OCI-LY7 (cell line): Measurements from ENCODE around the gene SND1. TPM values are rescaled to one million over a fixed set of nuclear protein-coding genes. Genes with fewer than 3 reads are reported as not detected.
A peak's percentile ranks its signal among the peaks of the same experiment; 100 is the strongest.

ENCODE experiments used
- BruUV-seq: library from RNA; stranded (reverse); fragments of 400-500 nt; replicated peaks from 2 replicates; lab custom pipeline; 2021; lab: Mats Ljungman, UMichigan
- CTCF ChIA-PET: fragments of 300-600 bp; sonication (Branson Sonifier 250); formaldehyde crosslinking; loops from one replicate; lab custom pipeline; 2022; ENCODE audit warnings: antibody characterized with exemption; ENCODE audit not compliant: unreplicated experiment; lab: Charles Lee
- POLR2A ChIA-PET: fragments of 300-600 bp; sonication (Branson Sonifier 250); formaldehyde crosslinking; loops from one replicate; lab custom pipeline; 2022; ENCODE audit warnings: antibody characterized with exemption; lab: Charles Lee
- DNase-seq: peaks from one replicate; pipeline ENCODE4 v3.0.0-alpha.2; 2015; ENCODE audit warnings: low spot score
- H2AFZ ChIP-seq: fragments of 200-600 bp; sonication (generic), shearing (Covaris generic); 2 replicates; pipeline ENCODE4 v1.6.1; 2014; ENCODE audit warnings: mild to moderate bottlenecking, antibody characterized with exemption, low read length, moderate library complexity
- H3K27ac ChIP-seq: fragments of 200-600 bp; sonication (generic); 2 replicates; pipeline ENCODE4 v1.5.1; 2014; ENCODE audit warnings: mixed run types, low read depth, mild to moderate bottlenecking, moderate library complexity, low read length, inconsistent platforms; ENCODE audit not compliant: poor library complexity, severe bottlenecking
- H3K36me3 ChIP-seq: fragments of 200-600 bp; sonication (generic); 2 replicates; pipeline ENCODE4 v1.6.1; 2014; ENCODE audit warnings: mild to moderate bottlenecking, antibody characterized with exemption, low read length, moderate library complexity, mixed read lengths; ENCODE audit not compliant: insufficient read depth
- H3K4me1 ChIP-seq: fragments of 200-600 bp; sonication (generic); 2 replicates; pipeline ENCODE4 v1.5.1; 2014; ENCODE audit warnings: mild to moderate bottlenecking, low read length; ENCODE audit not compliant: insufficient read depth, poor library complexity, severe bottlenecking
- H3K4me2 ChIP-seq: fragments of 200-600 bp; sonication (generic); 2 replicates; pipeline ENCODE4 v1.6.1; 2014; ENCODE audit warnings: mild to moderate bottlenecking, low read length
- H3K4me3 ChIP-seq: fragments of 200-600 bp; sonication (generic); 2 replicates; pipeline ENCODE4 v1.5.1; 2014; ENCODE audit warnings: mild to moderate bottlenecking, low read depth, low read length; ENCODE audit not compliant: poor library complexity, severe bottlenecking
- H3K79me2 ChIP-seq: fragments of 200-600 bp; sonication (generic); 2 replicates; pipeline ENCODE4 v1.6.1; 2016; ENCODE audit warnings: low read depth, mild to moderate bottlenecking, low read length, moderate library complexity, mixed read lengths; ENCODE audit not compliant: insufficient read depth
- H3K9me2 ChIP-seq: fragments of 200-600 bp; sonication (generic); 2 replicates; pipeline ENCODE4 v1.6.1; 2016; ENCODE audit warnings: mild to moderate bottlenecking, low read length, mixed read lengths; ENCODE audit not compliant: insufficient read depth
- H3K9me3 ChIP-seq: fragments of 200-600 bp; sonication (generic); 2 replicates; pipeline ENCODE4 v1.6.1; 2014; ENCODE audit warnings: mild to moderate bottlenecking, mixed run types, low read length, mixed read lengths
- H4K20me1 ChIP-seq: fragments of 200-600 bp; sonication (generic); 2 replicates; pipeline ENCODE4 v1.6.1; 2014; ENCODE audit warnings: mild to moderate bottlenecking, antibody characterized with exemption, low read length, moderate library complexity, mixed read lengths; ENCODE audit not compliant: insufficient read depth
- CTCF ChIP-seq: fragments of 200-600 bp; sonication (generic); conservative IDR thresholded peaks from 2 replicates; pipeline ENCODE4 v1.5.1; 2014; ENCODE audit warnings: mild to moderate bottlenecking, antibody characterized with exemption, low read length, moderate library complexity, mixed read lengths
- EZH2phosphoT487 ChIP-seq: fragments of 200-600 bp; sonication (generic); IDR thresholded peaks from 2 replicates; pipeline ENCODE4 v1.6.1; 2018; ENCODE audit warnings: low read depth, borderline replicate concordance, mild to moderate bottlenecking, mixed run types, antibody characterized with exemption, low read length, moderate library complexity, mixed read lengths
- intact Hi-C: fragments of 100-400 bp; cut with micrococcal nuclease; formaldehyde crosslinking; loops from one replicate; pipeline ENCODE4 v1.10.0; 2022; ENCODE audit not compliant: unreplicated experiment
- total RNA-seq, 2 experiments: library from RNA; depleted of rRNA in 1 of 2; stranded (reverse); fragments of >200 nt in 1 of 2; shearing (Covaris generic) in 1 of 2; gene quantifications; 2 replicates each; pipeline ENCODE4 v1.2.3, GENCODE V29; 2014 to 2022

SND1 gene
- total RNA-seq, 2 experiments from 2014 or later, result 111 to 221 TPM

- intact Hi-C loops, result no loop called here
- Histone ChIP-seq H2AFZ (no peak overlapping the region), H3K4me1 (no peaks in the 10 kb centered on the region), H3K4me3 (no peak overlapping the region), H3K36me3 (no peaks in the 10 kb centered on the region; the same call in 1 of the 2 replicates), H3K4me2 (no peak overlapping the region), H3K9me3 (no peaks in the 10 kb centered on the region), H3K79me2 (no peaks in the 10 kb centered on the region), H3K9me2 (no peaks in the 10 kb centered on the region), H4K20me1 (no peaks in the 10 kb centered on the region), H3K27ac (no peak overlapping the region)
- BruUV-seq, result no TSS peak
- TF ChIP-seq CTCF, result no peak
- CTCF ChIA-PET, result interaction anchor here (0.7 kb wide), 1 partner anchor 23 kb away, joined by 3 read pairs; no protein-coding TSS in a partner anchor
- peak; percentile 9 for DNase-seq
- POLR2A ChIA-PET, result interaction anchor here (2.0 kb wide), 1 partner anchor 9 kb away, joined by 7 read pairs; no protein-coding TSS in a partner anchor
Measured at GRCh38 chr7:128059143-128059988, 407.4 kb downstream of the SND1 start.

DNA sequence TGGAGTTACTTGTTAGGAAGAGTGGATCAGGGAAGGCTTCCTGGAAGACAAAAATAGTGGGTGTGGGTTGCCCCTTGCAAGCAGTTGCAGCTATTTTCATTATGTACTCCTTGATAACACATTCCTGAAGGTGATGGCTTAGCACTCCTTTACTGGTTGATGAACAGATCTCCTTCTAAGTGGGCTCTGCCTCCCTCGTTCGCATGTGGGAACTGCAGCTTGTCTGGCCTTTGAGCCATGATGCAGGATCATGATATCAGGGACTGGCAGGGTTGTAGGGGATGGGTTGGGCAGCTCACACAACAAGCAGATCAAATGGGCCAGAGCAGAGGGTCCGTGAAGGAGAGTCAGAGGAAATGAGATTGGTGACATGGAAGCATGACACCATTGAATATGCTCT is 408.0 kb downstream of the SND1 start:
- ChIA-PET POLR2A (no interaction called here), CTCF (interaction anchor here (0.7 kb wide), 1 partner anchor 24 kb away, joined by 3 read pairs; no protein-coding TSS in a partner anchor)
- TF ChIP-seq CTCF, result no peak
- no peak for TF ChIP-seq EZH2phosphoT487
- Histone ChIP-seq H3K4me2 (no peak overlapping the region), H2AFZ (no peak overlapping the region), H3K79me2 (no peaks in the 10 kb centered on the region), H3K27ac (no peak overlapping the region), H3K36me3 (no peaks in the 10 kb centered on the region; the same call in 1 of the 2 replicates), H3K9me3 (no peaks in the 10 kb centered on the region), H4K20me1 (no peaks in the 10 kb centered on the region), H3K9me2 (no peaks in the 10 kb centered on the region), H3K4me1 (no peaks in the 10 kb centered on the region), H3K4me3 (no peak overlapping the region)
- intact Hi-C loops, result no loop called here
- no peak for DNase-seq
- no TSS peak for BruUV-seq

- Histone ChIP-seq H3K27ac (no peak overlapping the region), H3K9me2 (no peaks in the 10 kb centered on the region), H2AFZ (no peak overlapping the region), H3K4me1 (no peaks in the 10 kb centered on the region), H3K79me2 (no peaks in the 10 kb centered on the region), H3K9me3 (no peaks in the 10 kb centered on the region), H3K36me3 (no peaks in the 10 kb centered on the region), H3K4me2 (no peak overlapping the region), H3K4me3 (no peak overlapping the region), H4K20me1 (no peaks in the 10 kb centered on the region)
- BruUV-seq, result no TSS peak
- POLR2A ChIA-PET, result no interaction called here
- intact Hi-C loops, result no loop called here
- no peak for DNase-seq
- CTCF ChIA-PET, result no interaction called here
- TF ChIP-seq EZH2phosphoT487 (no peak), CTCF (no peak)
Measured at GRCh38 chr7:128063088-128063487, 411.1 kb downstream of the SND1 start.
